HG03342 (cell line): Measurements from ENCODE around the gene USP44.
A peak's percentile ranks its signal among the peaks of the same experiment; 100 is the strongest.
"Not testable (repeated sequence)": the region's sequence is repeated elsewhere in the genome, so short reads cannot be mapped to it uniquely, and the experiment has no call there.

Source experiments
- ATAC-seq: cut with Tn5 transposase; IDR thresholded peaks from one replicate; pipeline ENCODE4 v1.9.1; 2021; ENCODE audit warnings: mild to moderate bottlenecking, moderate library complexity; ENCODE audit not compliant: unreplicated experiment

Gene USP44

GRCh38 chr12:95551305-95551704 is at the start of gene USP44:
USP44 (minus strand) TSS chr12:95551476; CDS start chr12:95534256, 17,220 bp downstream.
- ATAC-seq = no peak

- no peak for ATAC-seq
Measured at GRCh38 chr12:95600567-95600966, 49.3 kb upstream of the USP44 start.

- no peak for ATAC-seq
Measured at GRCh38 chr12:95599880-95600279, 48.6 kb upstream of the USP44 start.

GRCh38 chr12:95594136-95594535 is 42.9 kb upstream of the USP44 start:
- no peak for ATAC-seq

GRCh38 chr12:95593266-95593871 is 42.1 kb upstream of the USP44 start:
- no peak for ATAC-seq

GRCh38 chr12:95591731-95592130 is 40.5 kb upstream of the USP44 start:
- no peak for ATAC-seq

- no peak for ATAC-seq
Measured at GRCh38 chr12:95590775-95591174, 39.5 kb upstream of the USP44 start.

GRCh38 chr12:95583933-95584332 is 32.7 kb upstream of the USP44 start:
- ATAC-seq = no peak

GRCh38 chr12:95582230-95583058 is 31.2 kb upstream of the USP44 start:
- ATAC-seq = no peak

- ATAC-seq = no peak
Measured at GRCh38 chr12:95577820-95578219, 26.5 kb upstream of the USP44 start.

GRCh38 chr12:95574799-95575452 is 23.6 kb upstream of the USP44 start:
- no peak for ATAC-seq

GRCh38 chr12:95573951-95574576 is 22.8 kb upstream of the USP44 start:
- peak; percentile 63 for ATAC-seq

GRCh38 chr12:95571369-95571768 is 20.1 kb upstream of the USP44 start:
- no peak for ATAC-seq

GRCh38 chr12:95568045-95568444 is 16.8 kb upstream of the USP44 start:
- ATAC-seq = not testable (repeated sequence)

- ATAC-seq = no peak
Measured at GRCh38 chr12:95557625-95558024, 6.3 kb upstream of the USP44 start.

GRCh38 chr12:95554532-95555071 is 3.3 kb upstream of the USP44 start:
- ATAC-seq = no peak

- ATAC-seq = no peak
Measured at GRCh38 chr12:95553197-95553943, 2.1 kb upstream of the USP44 start.

- ATAC-seq = no peak
Measured at GRCh38 chr12:95551913-95552516, 739 bp upstream of the USP44 start.

- no peak for ATAC-seq
Measured at GRCh38 chr12:95549392-95550084, 1.7 kb downstream of the USP44 start.
